NB4 (cell line): ENCODE data around the gene ANO5.

Experiments used
- CTCF ChIP-seq: IDR thresholded peaks from one replicate; pipeline ENCODE4 v1.5.1; 2012; ENCODE audit warnings: low read depth, low read length
- MAX ChIP-seq: IDR thresholded peaks from 2 replicates; pipeline ENCODE4 v1.6.1; 2011; ENCODE audit warnings: low read depth, low read length
- MYC ChIP-seq: IDR thresholded peaks from 2 replicates; pipeline ENCODE4 v1.6.1; 2011; ENCODE audit warnings: low read depth, low read length
- POLR2A ChIP-seq: IDR thresholded peaks from 2 replicates; pipeline ENCODE4 v1.6.1; 2011; ENCODE audit warnings: mild to moderate bottlenecking; ENCODE audit not compliant: insufficient read length; ENCODE audit errors: extremely low read depth

- no peak for TF ChIP-seq MAX
- no peak for TF ChIP-seq POLR2A
- TF ChIP-seq CTCF, result no peak
- TF ChIP-seq MYC, result no peak
Observed at GRCh38 chr11:22194306-22194705, 1.4 kb downstream of the ANO5 start.
